Prostate gland (tissue), 2 donors: ENCODE measurements around the gene CHST1.

Experiments used
- POLR2A ChIP-seq: fragments of 450-650 bp; IDR thresholded peaks from one replicate; pipeline ENCODE4 v1.6.1; 2016; ENCODE audit warnings: antibody characterized with exemption, mild to moderate bottlenecking
- POLR2AphosphoS5 ChIP-seq: sonication (generic); formaldehyde crosslinking; IDR thresholded peaks from one replicate; pipeline ENCODE4 v1.6.1; 2017; ENCODE audit warnings: antibody characterized with exemption
- TF ChIP-seq, protein P1 (sequence below), 4 experiments: fragments of 200-600 bp in 2 of 4; fragments of 450-650 bp in 2 of 4; sonication (generic) in 2 of 4; IDR thresholded peaks; 1 replicate in 3 of 4; 2 replicates in 1 of 4; pipeline ENCODE4 v1.5.1; 2016 to 2019; ENCODE audit warnings: antibody characterized with exemption in 4 of 4, mild to moderate bottlenecking in 2 of 4, moderate library complexity in 2 of 4

DNA sequence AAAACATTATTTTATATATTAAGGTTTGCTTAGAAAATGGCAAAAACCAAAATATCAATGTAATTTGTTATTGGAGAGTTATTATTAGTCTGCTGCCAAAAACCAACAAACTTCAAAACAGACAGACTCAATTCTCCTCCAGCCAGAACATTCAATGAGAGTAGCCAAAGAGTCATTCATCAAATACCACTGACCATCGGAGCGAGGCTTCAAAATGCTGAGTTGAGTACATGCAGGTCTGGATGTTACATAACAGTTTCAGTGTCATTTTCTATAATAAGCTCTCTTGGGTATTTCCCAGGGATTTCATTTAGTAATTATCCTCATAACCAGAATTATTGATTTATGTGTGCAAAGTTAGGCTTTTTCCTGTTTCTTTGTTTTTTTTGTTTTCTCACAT lies 42.6 kb downstream of the CHST1 start:
- TF ChIP-seq, protein P1, sequence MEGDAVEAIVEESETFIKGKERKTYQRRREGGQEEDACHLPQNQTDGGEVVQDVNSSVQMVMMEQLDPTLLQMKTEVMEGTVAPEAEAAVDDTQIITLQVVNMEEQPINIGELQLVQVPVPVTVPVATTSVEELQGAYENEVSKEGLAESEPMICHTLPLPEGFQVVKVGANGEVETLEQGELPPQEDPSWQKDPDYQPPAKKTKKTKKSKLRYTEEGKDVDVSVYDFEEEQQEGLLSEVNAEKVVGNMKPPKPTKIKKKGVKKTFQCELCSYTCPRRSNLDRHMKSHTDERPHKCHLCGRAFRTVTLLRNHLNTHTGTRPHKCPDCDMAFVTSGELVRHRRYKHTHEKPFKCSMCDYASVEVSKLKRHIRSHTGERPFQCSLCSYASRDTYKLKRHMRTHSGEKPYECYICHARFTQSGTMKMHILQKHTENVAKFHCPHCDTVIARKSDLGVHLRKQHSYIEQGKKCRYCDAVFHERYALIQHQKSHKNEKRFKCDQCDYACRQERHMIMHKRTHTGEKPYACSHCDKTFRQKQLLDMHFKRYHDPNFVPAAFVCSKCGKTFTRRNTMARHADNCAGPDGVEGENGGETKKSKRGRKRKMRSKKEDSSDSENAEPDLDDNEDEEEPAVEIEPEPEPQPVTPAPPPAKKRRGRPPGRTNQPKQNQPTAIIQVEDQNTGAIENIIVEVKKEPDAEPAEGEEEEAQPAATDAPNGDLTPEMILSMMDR (IDR thresholded peaks at IDR 0.05): no peak
- TF ChIP-seq POLR2A (no peak), POLR2AphosphoS5 (no peak)
